IPS-18a (cell line): ENCODE data around the gene GCC1.
"Not testable (repeated sequence)": the region's sequence is repeated elsewhere in the genome, so short reads cannot be mapped to it uniquely, and the experiment has no call there.

ENCODE experiments used
- H3K27ac ChIP-seq: one replicate; pipeline ENCODE4 v1.5.1; 2013; ENCODE audit warnings: low read length
- H3K27me3 ChIP-seq: one replicate; pipeline ENCODE4 v1.6.1; 2013; ENCODE audit warnings: mild to moderate bottlenecking, low read length; ENCODE audit not compliant: control insufficient read depth, insufficient read depth
- H3K36me3 ChIP-seq: one replicate; pipeline ENCODE4 v1.6.1; 2013; ENCODE audit warnings: low read depth, low read length; ENCODE audit not compliant: control insufficient read depth
- H3K4me1 ChIP-seq: one replicate; pipeline ENCODE4 v1.6.1; 2013; ENCODE audit warnings: low read depth, low read length; ENCODE audit not compliant: control insufficient read depth
- H3K4me3 ChIP-seq: one replicate; pipeline ENCODE4 v1.5.1; 2013; ENCODE audit warnings: low read length
- H3K9ac ChIP-seq: one replicate; pipeline ENCODE4 v1.6.1; 2013; ENCODE audit warnings: mild to moderate bottlenecking, low read length, moderate library complexity
- H3K9me3 ChIP-seq: one replicate; pipeline ENCODE4 v1.6.1; 2013; ENCODE audit warnings: low read depth, low read length; ENCODE audit not compliant: control insufficient read depth

GCC1 gene

DNA sequence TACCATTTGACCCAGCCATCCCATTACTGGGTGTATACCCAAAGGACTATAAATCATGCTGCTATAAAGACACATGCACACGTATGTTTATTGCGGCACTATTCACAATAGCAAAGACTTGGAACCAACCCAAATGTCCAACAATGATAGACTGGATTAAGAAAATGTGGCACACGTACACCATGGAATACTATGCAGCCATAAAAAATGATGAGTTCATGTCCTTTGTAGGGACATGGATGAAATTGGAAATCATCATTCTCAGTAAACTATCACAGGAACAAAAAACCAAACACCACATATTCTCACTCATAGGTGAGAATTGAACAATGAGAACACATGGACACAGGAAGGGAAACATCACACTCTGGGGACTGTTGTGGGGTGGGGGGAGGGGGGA lies 17.4 kb downstream of the GCC1 start:
- H3K27ac ChIP-seq, H3K4me1 ChIP-seq, H3K36me3 ChIP-seq, H3K4me3 ChIP-seq, H3K9ac ChIP-seq, H3K27me3 ChIP-seq, H3K9me3 ChIP-seq: not testable (repeated sequence)

DNA sequence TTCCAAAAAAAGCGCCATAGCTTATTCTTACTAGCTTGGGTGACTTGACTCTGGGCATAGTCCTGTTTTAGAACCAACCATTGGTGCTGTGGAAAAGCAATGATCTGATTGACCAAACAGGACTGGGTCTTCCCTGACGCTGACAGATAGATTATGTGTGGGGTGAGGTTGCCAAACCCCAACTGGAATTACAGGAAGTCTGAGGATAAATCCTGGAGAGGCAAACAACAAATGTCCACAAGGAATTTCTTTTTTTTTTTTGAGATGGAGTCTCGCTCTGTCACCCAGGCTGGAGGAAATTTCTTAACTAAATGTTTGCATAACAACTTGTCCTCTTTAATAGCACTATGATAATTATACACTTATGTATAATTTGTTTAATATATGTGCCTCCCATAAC lies 19.2 kb downstream of the GCC1 start:
- no peak overlapping the region for H3K27ac ChIP-seq
- no peaks in the 10 kb centered on the region for H3K36me3 ChIP-seq
- H3K4me1 ChIP-seq, result no peaks in the 10 kb centered on the region
- H3K9ac ChIP-seq, result no peak overlapping the region
- no peaks in the 10 kb centered on the region for H3K27me3 ChIP-seq
- H3K4me3 ChIP-seq, result no peak overlapping the region
- H3K9me3 ChIP-seq, result no peaks in the 10 kb centered on the region

GRCh38 chr7:127557803-127558202 lies 27.6 kb downstream of the GCC1 start:
- H3K9me3 ChIP-seq, result no peaks in the 10 kb centered on the region
- no peak overlapping the region for H3K9ac ChIP-seq
- no peak overlapping the region for H3K4me3 ChIP-seq
- H3K4me1 ChIP-seq, result no peaks in the 10 kb centered on the region
- H3K27me3 ChIP-seq, result no peaks in the 10 kb centered on the region
- no peaks in the 10 kb centered on the region for H3K36me3 ChIP-seq
- H3K27ac ChIP-seq, result no peak overlapping the region

DNA sequence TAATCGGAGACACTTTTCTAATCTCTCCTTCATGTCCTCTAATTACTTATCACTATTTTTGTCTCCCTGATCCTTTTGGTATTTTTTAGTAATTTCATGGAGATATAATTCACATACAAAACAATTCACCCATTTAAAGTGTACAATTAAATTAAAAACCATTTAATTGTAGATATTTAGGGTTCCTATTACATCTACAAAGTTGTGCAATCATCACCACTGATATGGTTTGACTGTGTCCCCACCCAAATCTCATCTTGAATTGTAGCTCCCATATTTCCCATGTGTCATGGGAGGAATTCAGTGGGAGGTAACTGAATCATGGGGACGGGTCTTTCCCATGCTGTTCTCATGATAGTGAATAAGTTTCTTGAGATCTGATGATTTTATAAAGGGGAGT lies 29.0 kb downstream of the GCC1 start:
- Histone ChIP-seq H3K36me3 (no peaks in the 10 kb centered on the region), H3K4me3 (no peak overlapping the region), H3K27me3 (no peaks in the 10 kb centered on the region), H3K4me1 (no peaks in the 10 kb centered on the region), H3K9me3 (no peaks in the 10 kb centered on the region), H3K9ac (no peak overlapping the region), H3K27ac (no peak overlapping the region)

DNA sequence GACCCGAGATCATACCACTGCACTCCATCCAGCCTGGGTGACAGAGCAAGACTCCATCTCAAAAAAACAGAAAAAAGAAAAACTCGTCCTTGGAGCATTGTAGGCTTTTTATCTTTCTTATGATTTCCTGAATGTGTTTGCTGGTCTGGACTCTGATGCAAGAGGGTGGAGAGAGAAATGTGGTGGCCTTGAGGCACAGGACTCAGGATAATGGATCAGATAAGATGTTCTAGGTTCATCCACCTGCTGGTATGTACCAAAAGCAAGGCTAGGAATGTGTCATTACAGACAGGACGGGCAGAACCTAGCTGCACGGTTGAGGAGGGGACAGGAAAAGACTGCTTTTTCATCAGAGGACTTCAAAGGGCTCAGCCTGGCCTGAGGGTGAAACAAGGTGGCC lies 33.5 kb downstream of the GCC1 start:
- Histone ChIP-seq H3K36me3 (no peaks in the 10 kb centered on the region), H3K27me3 (no peaks in the 10 kb centered on the region), H3K9me3 (no peaks in the 10 kb centered on the region), H3K4me3 (no peak overlapping the region), H3K27ac (no peak overlapping the region), H3K9ac (no peak overlapping the region), H3K4me1 (no peaks in the 10 kb centered on the region)

GRCh38 chr7:127550247-127550646 lies 35.1 kb downstream of the GCC1 start:
- no peaks in the 10 kb centered on the region for H3K9me3 ChIP-seq
- H3K27ac ChIP-seq, result no peak overlapping the region
- H3K9ac ChIP-seq, result no peak overlapping the region
- H3K4me3 ChIP-seq, result no peak overlapping the region
- no peaks in the 10 kb centered on the region for H3K27me3 ChIP-seq
- H3K4me1 ChIP-seq, result no peaks in the 10 kb centered on the region
- no peaks in the 10 kb centered on the region for H3K36me3 ChIP-seq

DNA sequence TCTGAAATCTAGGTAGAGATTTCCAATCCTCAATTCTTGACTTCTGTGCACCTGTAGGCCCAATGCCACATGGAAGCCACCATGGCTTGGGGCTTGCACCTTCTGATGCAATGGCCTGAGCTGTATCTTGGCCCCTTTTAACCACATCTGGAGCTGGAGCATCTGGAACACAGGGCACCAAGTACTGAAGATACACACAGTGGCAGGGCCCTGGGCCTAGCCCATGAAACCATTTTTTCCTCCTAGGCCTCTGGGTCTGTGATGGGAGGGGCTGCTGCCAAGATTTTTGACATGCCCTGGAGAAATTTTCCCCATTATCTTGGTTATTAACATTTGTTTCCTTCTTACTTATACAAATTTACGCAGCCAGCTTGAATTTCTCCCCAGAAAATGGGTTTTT lies 39.1 kb downstream of the GCC1 start:
- H3K36me3 ChIP-seq, result no peaks in the 10 kb centered on the region
- no peak overlapping the region for H3K9ac ChIP-seq
- H3K4me3 ChIP-seq, result no peak overlapping the region
- H3K9me3 ChIP-seq, result no peaks in the 10 kb centered on the region
- no peak overlapping the region for H3K27ac ChIP-seq
- H3K4me1 ChIP-seq, result no peaks in the 10 kb centered on the region
- H3K27me3 ChIP-seq, result no peaks in the 10 kb centered on the region

GRCh38 chr7:127541548-127541947 lies 43.8 kb downstream of the GCC1 start:
- Histone ChIP-seq H3K36me3 (no peaks in the 10 kb centered on the region), H3K9ac (no peak overlapping the region), H3K4me3 (no peak overlapping the region), H3K27me3 (peaks cover 21% of the 10 kb centered on the region), H3K27ac (no peak overlapping the region), H3K9me3 (no peaks in the 10 kb centered on the region), H3K4me1 (peaks cover 7% of the 10 kb centered on the region)

DNA sequence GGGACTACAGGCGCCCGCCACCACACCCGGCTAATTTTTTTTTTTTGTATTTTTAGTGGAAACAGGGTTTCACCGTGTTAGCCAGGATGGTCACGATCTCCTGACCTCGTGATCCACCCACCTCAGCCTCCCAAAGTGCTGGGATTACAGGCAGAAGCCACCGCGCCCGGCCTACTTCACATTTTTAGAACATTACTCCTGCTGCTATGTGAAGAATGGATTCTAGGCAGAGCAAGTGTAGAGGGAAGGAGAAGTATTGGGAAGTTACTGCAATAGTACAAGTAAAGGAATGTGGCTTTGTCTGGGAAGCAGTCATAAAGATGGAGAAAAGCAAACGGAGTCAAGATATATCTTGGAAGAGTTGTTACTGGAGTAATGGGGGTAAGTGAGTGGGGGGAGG lies 44.9 kb downstream of the GCC1 start:
- H3K36me3 ChIP-seq, H3K9me3 ChIP-seq, H3K4me3 ChIP-seq, H3K9ac ChIP-seq, H3K27ac ChIP-seq: not testable (repeated sequence)
- peaks cover 16% of the 10 kb centered on the region for H3K4me1 ChIP-seq
- H3K27me3 ChIP-seq, result peaks cover 32% of the 10 kb centered on the region

GRCh38 chr7:127539116-127539515 lies 46.3 kb downstream of the GCC1 start:
- Histone ChIP-seq H3K4me3 (no peak overlapping the region), H3K9me3 (no peaks in the 10 kb centered on the region), H3K27me3 (peaks cover 42% of the 10 kb centered on the region), H3K36me3 (no peaks in the 10 kb centered on the region), H3K9ac (no peak overlapping the region), H3K4me1 (peaks cover 16% of the 10 kb centered on the region), H3K27ac (no peak overlapping the region)

DNA sequence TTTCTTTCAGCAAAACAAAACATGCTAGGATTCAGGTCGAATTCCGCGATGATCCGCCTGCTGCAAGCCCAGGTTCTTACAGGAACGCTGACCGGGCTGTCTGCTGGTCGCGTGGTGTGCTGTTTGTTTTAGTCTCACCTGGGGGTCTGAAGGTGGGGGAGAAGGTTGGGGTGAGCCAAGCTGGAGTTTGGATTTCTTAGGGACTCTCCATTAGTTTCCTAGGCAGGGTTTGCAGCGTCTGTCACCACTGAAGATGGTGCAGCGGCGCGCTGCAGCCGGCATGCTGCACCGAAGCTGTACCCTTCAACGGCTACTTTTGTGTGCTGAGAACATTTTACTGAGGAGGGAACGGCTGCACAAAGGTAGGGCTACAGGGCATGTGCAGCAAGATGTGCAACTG lies 48.7 kb downstream of the GCC1 start:
- peak overlapping the region; percentile 64 for H3K4me3 ChIP-seq
- H3K36me3 ChIP-seq, result no peaks in the 10 kb centered on the region
- H3K27me3 ChIP-seq, result peaks cover 46% of the 10 kb centered on the region
- H3K4me1 ChIP-seq, result peaks cover 16% of the 10 kb centered on the region
- H3K27ac ChIP-seq, result no peak overlapping the region
- no peaks in the 10 kb centered on the region for H3K9me3 ChIP-seq
- no peak overlapping the region for H3K9ac ChIP-seq

- Histone ChIP-seq H3K9me3 (no peaks in the 10 kb centered on the region), H3K9ac (no peak overlapping the region), H3K4me1 (peaks cover 16% of the 10 kb centered on the region), H3K27me3 (peaks cover 46% of the 10 kb centered on the region), H3K36me3 (no peaks in the 10 kb centered on the region), H3K27ac (no peak overlapping the region), H3K4me3 (peak overlapping the region; percentile 64)
Observed at GRCh38 chr7:127536394-127536691, 49.1 kb downstream of the GCC1 start.
